ENCODE results near the gene CSNK1E.

DNA sequence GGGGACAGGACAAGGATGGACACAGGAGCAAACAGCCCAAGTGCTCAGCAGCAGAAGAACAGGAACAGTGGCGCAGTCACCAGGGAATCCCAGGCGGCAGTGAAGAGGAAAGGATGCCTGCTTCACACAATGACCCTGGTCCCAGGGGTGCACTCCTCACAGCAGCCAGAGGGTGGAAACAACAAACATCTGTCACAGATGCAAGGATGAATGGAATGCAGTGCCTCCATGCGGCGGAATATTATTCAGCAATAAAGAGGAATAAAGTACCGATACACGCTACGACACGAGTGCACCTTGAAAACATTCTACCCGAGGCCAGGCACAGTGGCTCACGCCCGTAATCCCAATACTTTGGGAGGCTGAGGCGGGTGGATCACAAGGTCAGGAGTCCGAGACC is 12.7 kb downstream of the CSNK1E start:
- no peak for TF ChIP-seq POLR2AphosphoS5 (IDR thresholded peaks at IDR 0.05)
- TF ChIP-seq, protein P1, sequence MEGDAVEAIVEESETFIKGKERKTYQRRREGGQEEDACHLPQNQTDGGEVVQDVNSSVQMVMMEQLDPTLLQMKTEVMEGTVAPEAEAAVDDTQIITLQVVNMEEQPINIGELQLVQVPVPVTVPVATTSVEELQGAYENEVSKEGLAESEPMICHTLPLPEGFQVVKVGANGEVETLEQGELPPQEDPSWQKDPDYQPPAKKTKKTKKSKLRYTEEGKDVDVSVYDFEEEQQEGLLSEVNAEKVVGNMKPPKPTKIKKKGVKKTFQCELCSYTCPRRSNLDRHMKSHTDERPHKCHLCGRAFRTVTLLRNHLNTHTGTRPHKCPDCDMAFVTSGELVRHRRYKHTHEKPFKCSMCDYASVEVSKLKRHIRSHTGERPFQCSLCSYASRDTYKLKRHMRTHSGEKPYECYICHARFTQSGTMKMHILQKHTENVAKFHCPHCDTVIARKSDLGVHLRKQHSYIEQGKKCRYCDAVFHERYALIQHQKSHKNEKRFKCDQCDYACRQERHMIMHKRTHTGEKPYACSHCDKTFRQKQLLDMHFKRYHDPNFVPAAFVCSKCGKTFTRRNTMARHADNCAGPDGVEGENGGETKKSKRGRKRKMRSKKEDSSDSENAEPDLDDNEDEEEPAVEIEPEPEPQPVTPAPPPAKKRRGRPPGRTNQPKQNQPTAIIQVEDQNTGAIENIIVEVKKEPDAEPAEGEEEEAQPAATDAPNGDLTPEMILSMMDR (IDR thresholded peaks at IDR 0.05): peak in 3 of 6 experiments; percentile 20 to 39 (median 23)
- TF ChIP-seq POLR2A (IDR thresholded peaks at IDR 0.05): no peak

Data from upper lobe of left lung (tissue), 4 donors.